HT-29 (cell line): ENCODE results near the gene PDZK1IP1. TPM values are rescaled to one million over a fixed set of nuclear protein-coding genes. Genes with fewer than 3 reads are reported as not detected.
"Not testable (repeated sequence)": the region's sequence is repeated elsewhere in the genome, so short reads cannot be mapped to it uniquely, and the experiment has no call there.

ENCODE experiments used
- DNase-seq: peaks from one replicate; pipeline ENCODE4 v3.0.0-alpha.2; 2015; ENCODE audit warnings: low spot score
- total RNA-seq: library from RNA; depleted of rRNA; stranded (reverse); fragments of >200 nt; shearing (Covaris generic); gene quantifications from 2 replicates; pipeline ENCODE4 v1.2.3, GENCODE V29; 2014

PDZK1IP1 gene
- total RNA-seq, 1 experiment from 2014 or later = 38.0 TPM

- DNase-seq = no peak
Measured at GRCh38 chr1:47181095-47181954, 8.5 kb downstream of the PDZK1IP1 start.

- no peak for DNase-seq
Measured at GRCh38 chr1:47180603-47181094, 9.2 kb downstream of the PDZK1IP1 start.

GRCh38 chr1:47179988-47180563 is 9.8 kb downstream of the PDZK1IP1 start:
- no peak for DNase-seq

- DNase-seq = peak; percentile 96
Measured at GRCh38 chr1:47179017-47179987, 10.5 kb downstream of the PDZK1IP1 start.

GRCh38 chr1:47178654-47179016 is 11.2 kb downstream of the PDZK1IP1 start:
- DNase-seq = no peak

- no peak for DNase-seq
Measured at GRCh38 chr1:47178020-47178419, 11.8 kb downstream of the PDZK1IP1 start.

GRCh38 chr1:47175227-47175934 is 14.5 kb downstream of the PDZK1IP1 start:
- DNase-seq = peak; percentile 85

GRCh38 chr1:47174656-47175020 is 15.2 kb downstream of the PDZK1IP1 start:
- no peak for DNase-seq

- no peak for DNase-seq
Measured at GRCh38 chr1:47172782-47173181, 17.1 kb downstream of the PDZK1IP1 start.

- no peak for DNase-seq
Measured at GRCh38 chr1:47164552-47164951, 25.3 kb downstream of the PDZK1IP1 start.

- no peak for DNase-seq
Measured at GRCh38 chr1:47161298-47162040, 28.4 kb downstream of the PDZK1IP1 start.

- no peak for DNase-seq
Measured at GRCh38 chr1:47160716-47161115, 29.1 kb downstream of the PDZK1IP1 start.

- DNase-seq = not testable (repeated sequence)
Measured at GRCh38 chr1:47157957-47158356, 31.9 kb downstream of the PDZK1IP1 start.

GRCh38 chr1:47156457-47156856 is 33.4 kb downstream of the PDZK1IP1 start:
- not testable (repeated sequence) for DNase-seq

GRCh38 chr1:47149162-47149561 is 40.7 kb downstream of the PDZK1IP1 start:
- not testable (repeated sequence) for DNase-seq

GRCh38 chr1:47147047-47147785 is 42.6 kb downstream of the PDZK1IP1 start:
- DNase-seq = no peak

GRCh38 chr1:47146495-47146894 is 43.3 kb downstream of the PDZK1IP1 start:
- DNase-seq = not testable (repeated sequence)

- peak; percentile 16 for DNase-seq
Measured at GRCh38 chr1:47143654-47144053, 46.2 kb downstream of the PDZK1IP1 start.

GRCh38 chr1:47140358-47140757 is 49.5 kb downstream of the PDZK1IP1 start:
- DNase-seq = not testable (repeated sequence)
